Uterus (tissue), 2 donors: ENCODE data around the gene RIBC2.

Experiments used
- POLR2A ChIP-seq, 2 donors: fragments of 450-650 bp; IDR thresholded peaks; one replicate each; pipeline ENCODE4 v1.6.1; 2016; ENCODE audit warnings: antibody characterized with exemption in 2 of 2, mild to moderate bottlenecking in 1 of 2, moderate library complexity in 1 of 2
- TF ChIP-seq, protein P1 (sequence below), 4 experiments: fragments of 200-600 bp in 2 of 4; fragments of 450-650 bp in 2 of 4; sonication (generic) in 2 of 4; IDR thresholded peaks; one replicate each; pipeline ENCODE4 v1.5.1; 2016 to 2019; ENCODE audit warnings: antibody characterized with exemption in 4 of 4, mild to moderate bottlenecking in 2 of 4, moderate library complexity in 1 of 4

DNA sequence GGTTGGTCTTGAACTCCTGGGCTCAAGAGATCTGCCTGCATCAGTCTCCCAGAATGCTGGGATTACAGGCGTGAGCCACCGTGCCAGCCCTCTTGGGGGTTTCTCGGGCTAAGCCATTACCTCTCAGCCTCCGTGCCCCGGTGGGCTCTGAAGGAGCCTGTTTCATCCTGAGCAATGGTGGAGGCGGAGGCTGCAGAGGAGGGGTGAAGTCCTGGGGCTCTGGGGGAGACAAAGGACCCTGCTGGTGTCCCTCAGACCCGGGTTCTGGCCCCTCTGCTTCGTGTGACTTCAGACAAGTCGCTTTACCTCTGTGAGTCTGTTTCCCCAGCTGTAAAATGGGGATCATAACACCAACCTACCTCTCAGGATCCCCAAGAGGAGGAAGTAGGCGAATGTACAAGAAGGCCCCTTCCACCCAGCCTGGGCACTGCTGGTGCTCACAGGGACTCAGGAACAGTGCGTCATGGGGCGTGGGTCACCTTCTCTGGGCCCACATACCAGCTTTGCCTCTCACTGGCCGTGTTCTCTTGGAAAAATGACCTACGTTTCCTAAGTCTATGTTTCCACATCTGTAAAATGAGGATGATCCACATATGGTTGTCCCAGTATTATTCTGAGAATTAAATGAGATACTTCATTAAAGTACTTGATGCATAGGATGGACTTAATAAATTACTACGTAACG, 36.8 kb downstream of the RIBC2 start:
- TF ChIP-seq, protein P1, sequence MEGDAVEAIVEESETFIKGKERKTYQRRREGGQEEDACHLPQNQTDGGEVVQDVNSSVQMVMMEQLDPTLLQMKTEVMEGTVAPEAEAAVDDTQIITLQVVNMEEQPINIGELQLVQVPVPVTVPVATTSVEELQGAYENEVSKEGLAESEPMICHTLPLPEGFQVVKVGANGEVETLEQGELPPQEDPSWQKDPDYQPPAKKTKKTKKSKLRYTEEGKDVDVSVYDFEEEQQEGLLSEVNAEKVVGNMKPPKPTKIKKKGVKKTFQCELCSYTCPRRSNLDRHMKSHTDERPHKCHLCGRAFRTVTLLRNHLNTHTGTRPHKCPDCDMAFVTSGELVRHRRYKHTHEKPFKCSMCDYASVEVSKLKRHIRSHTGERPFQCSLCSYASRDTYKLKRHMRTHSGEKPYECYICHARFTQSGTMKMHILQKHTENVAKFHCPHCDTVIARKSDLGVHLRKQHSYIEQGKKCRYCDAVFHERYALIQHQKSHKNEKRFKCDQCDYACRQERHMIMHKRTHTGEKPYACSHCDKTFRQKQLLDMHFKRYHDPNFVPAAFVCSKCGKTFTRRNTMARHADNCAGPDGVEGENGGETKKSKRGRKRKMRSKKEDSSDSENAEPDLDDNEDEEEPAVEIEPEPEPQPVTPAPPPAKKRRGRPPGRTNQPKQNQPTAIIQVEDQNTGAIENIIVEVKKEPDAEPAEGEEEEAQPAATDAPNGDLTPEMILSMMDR (IDR thresholded peaks at IDR 0.05): no peak
- TF ChIP-seq POLR2A (IDR thresholded peaks at IDR 0.05): no peak
